Progenitor cell of endocrine pancreas (in vitro differentiated cells): ENCODE data around the gene SETD9. TPM values are rescaled to one million over a fixed set of nuclear protein-coding genes. Genes with fewer than 3 reads are reported as not detected.

Source experiments
- DNase-seq: peaks from one replicate; pipeline ENCODE4 v3.0.0; 2021; ENCODE audit warnings: low spot score; ENCODE audit not compliant: unreplicated experiment
- H3K27ac Mint-ChIP-seq: 2 replicates; pipeline ENCODE4 v1.8.0; 2021; ENCODE audit warnings: mild to moderate bottlenecking, moderate library complexity, mixed read lengths
- H3K27me3 Mint-ChIP-seq: 2 replicates; pipeline ENCODE4 v1.8.0; 2021; ENCODE audit warnings: mixed read lengths
- H3K36me3 Mint-ChIP-seq: 2 replicates; pipeline ENCODE4 v1.8.0; 2022; ENCODE audit warnings: mixed read lengths; ENCODE audit not compliant: insufficient read depth
- H3K4me1 Mint-ChIP-seq: 2 replicates; pipeline ENCODE4 v1.8.0; 2021; ENCODE audit warnings: low read depth, mixed read lengths
- H3K4me3 Mint-ChIP-seq: 2 replicates; pipeline ENCODE4 v1.8.0; 2021; ENCODE audit warnings: low read depth, mild to moderate bottlenecking, moderate library complexity, mixed read lengths
- H3K9me3 Mint-ChIP-seq: 2 replicates; pipeline ENCODE4 v1.8.0; 2021; ENCODE audit warnings: low read depth, mixed read lengths
- CTCF ChIP-seq: fragments of 200-600 bp; sonication (generic); IDR thresholded peaks from one replicate; pipeline ENCODE4 v1.5.0; 2021; ENCODE audit warnings: antibody characterized with exemption, mild to moderate bottlenecking; ENCODE audit not compliant: unreplicated experiment
- total RNA-seq: library from RNA; stranded (reverse); gene quantifications from 2 replicates; pipeline ENCODE4 v1.2.1, GENCODE V29; 2021

The SETD9 gene
- total RNA-seq, 1 donor from 2014 or later = 17.7 TPM

- DNase-seq = no peak
- Mint-ChIP-seq H3K27me3 (peaks cover 14% of the 10 kb centered on the region), H3K9me3 (no peaks in the 10 kb centered on the region), H3K27ac (peak overlapping the region; percentile 96), H3K4me3 (peak overlapping the region; percentile 93), H3K36me3 (peaks cover 5% of the 10 kb centered on the region), H3K4me1 (peaks cover 13% of the 10 kb centered on the region)
- TF ChIP-seq CTCF = no peak
Observed at GRCh38 chr5:56950626-56951125, 41.3 kb downstream of the SETD9 start.

- Mint-ChIP-seq H3K4me3 (peak overlapping the region; percentile 93), H3K27me3 (peaks cover 14% of the 10 kb centered on the region), H3K36me3 (no peaks in the 10 kb centered on the region), H3K4me1 (peaks cover 13% of the 10 kb centered on the region), H3K27ac (peak overlapping the region; percentile 96), H3K9me3 (no peaks in the 10 kb centered on the region)
- DNase-seq = peak; percentile 54
- TF ChIP-seq CTCF = peak; percentile 35
Observed at GRCh38 chr5:56951126-56951945, 41.9 kb downstream of the SETD9 start.

- H3K27ac Mint-ChIP-seq = peak within 1 kb of the TSS; percentile 96
Observed at GRCh38 chr5:56951946-56952691, 42.7 kb downstream of the SETD9 start, which contains the start of gene MIER3. TSS of gene MIER3 (minus strand) at chr5:56952123. CDS start at chr5:56952102, 21 bp downstream.

GRCh38 chr5:56954262-56954661, 44.9 kb downstream of the SETD9 start:
- Mint-ChIP-seq H3K27ac (no peak overlapping the region), H3K4me3 (no peak overlapping the region), H3K4me1 (peaks cover 13% of the 10 kb centered on the region), H3K36me3 (no peaks in the 10 kb centered on the region), H3K27me3 (peaks cover 25% of the 10 kb centered on the region), H3K9me3 (no peaks in the 10 kb centered on the region)
- DNase-seq = no peak
- no peak for TF ChIP-seq CTCF

More at GRCh38 chr5:56951946-56952691, 42.7 kb downstream of the SETD9 start, which contains the start of gene MIER3:
- H3K36me3 Mint-ChIP-seq = no peaks in the 10 kb centered on the region
- peak within 1 kb of the TSS; percentile 93 for H3K4me3 Mint-ChIP-seq
- peaks cover 13% of the 10 kb centered on the region for H3K4me1 Mint-ChIP-seq
- TF ChIP-seq CTCF = no peak
- no peaks in the 10 kb centered on the region for H3K9me3 Mint-ChIP-seq
- peaks cover 16% of the 10 kb centered on the region for H3K27me3 Mint-ChIP-seq
- DNase-seq = peak; percentile 66

GRCh38 chr5:56958595-56958994, 49.2 kb downstream of the SETD9 start:
- H3K4me1 Mint-ChIP-seq = no peaks in the 10 kb centered on the region
- H3K27ac Mint-ChIP-seq = no peak overlapping the region
- no peaks in the 10 kb centered on the region for H3K36me3 Mint-ChIP-seq
- H3K9me3 Mint-ChIP-seq = no peaks in the 10 kb centered on the region
- H3K4me3 Mint-ChIP-seq = no peak overlapping the region
- DNase-seq = no peak
- peaks cover 42% of the 10 kb centered on the region for H3K27me3 Mint-ChIP-seq
- no peak for TF ChIP-seq CTCF
